ENCODE data around the gene AHNAK.

GRCh38 chr11:62502030-62502730, 44.4 kb downstream of the AHNAK start:
- TF ChIP-seq POLR2AphosphoS5 (IDR thresholded peaks at IDR 0.05; ENCODE audit: low read depth, low read length) (no peak), REST (IDR thresholded peaks at IDR 0.05; ENCODE audit: insufficient read depth in 1 of 2, low read depth in 2 of 2, low read length in 2 of 2) (no peak), SIN3A (IDR thresholded peaks at IDR 0.05; ENCODE audit: borderline replicate concordance, insufficient read depth, low read length) (no peak), TAF1 (IDR thresholded peaks at IDR 0.05; ENCODE audit: borderline replicate concordance, insufficient read depth, low read length) (no peak)
